PC-9 (cell line): Measurements from ENCODE around the gene MISP3. TPM values are rescaled to one million over a fixed set of nuclear protein-coding genes. Genes with fewer than 3 reads are reported as not detected.
"Not testable (repeated sequence)": the region's sequence is repeated elsewhere in the genome, so short reads cannot be mapped to it uniquely, and the experiment has no call there.

Source experiments
- BruUV-seq: library from RNA; stranded (reverse); fragments of 400-500 nt; replicated peaks from 2 replicates; lab custom pipeline; 2021; lab: Mats Ljungman, UMichigan
- CTCF ChIA-PET: fragments of 300-600 bp; sonication (Branson Sonifier 250); formaldehyde crosslinking; loops from one replicate; lab custom pipeline; 2022; ENCODE audit warnings: antibody characterized with exemption; lab: Charles Lee
- POLR2A ChIA-PET: fragments of 300-600 bp; sonication (Branson Sonifier 250); formaldehyde crosslinking; loops from one replicate; lab custom pipeline; 2022; ENCODE audit warnings: antibody characterized with exemption; ENCODE audit not compliant: unreplicated experiment; lab: Charles Lee
- DNase-seq, 2 experiments: peaks; one replicate each; pipeline versions ENCODE4 v3.0.0 to v3.0.0-alpha.2; 2015 to 2022; ENCODE audit warnings: mixed read lengths in 1 of 2
- H2AFZ ChIP-seq: fragments of 200-600 bp; sonication (generic); 2 replicates; pipeline ENCODE4 v1.8.1; 2017; ENCODE audit warnings: antibody characterized with exemption
- H3F3A ChIP-seq: fragments of 200-600 bp; sonication (generic); 2 replicates; pipeline ENCODE4 v1.8.1; 2017; ENCODE audit warnings: antibody characterized with exemption, mild to moderate bottlenecking, low read depth; ENCODE audit not compliant: insufficient read depth
- H3K27ac ChIP-seq: fragments of 200-600 bp; sonication (generic); 2 replicates; pipeline ENCODE4 v1.6.1; 2016; ENCODE audit warnings: mixed run types
- H3K27me3 ChIP-seq: fragments of 200-600 bp; sonication (generic); 2 replicates; pipeline ENCODE4 v1.6.1; 2016; ENCODE audit warnings: low read depth, mixed run types; ENCODE audit not compliant: insufficient read depth
- H3K36me3 ChIP-seq: fragments of 200-600 bp; sonication (generic); 2 replicates; pipeline ENCODE4 v1.6.1; 2016; ENCODE audit warnings: low read depth, mixed run types
- H3K4me1 ChIP-seq: fragments of 200-600 bp; sonication (generic); replicated peaks from 2 replicates; pipeline ENCODE4 v1.6.1; 2016; ENCODE audit warnings: mixed run types; ENCODE audit not compliant: insufficient read depth
- H3K4me2 ChIP-seq: fragments of 200-600 bp; sonication (generic); 2 replicates; pipeline ENCODE4 v1.6.1; 2017; ENCODE audit warnings: mixed run types
- H3K4me3 ChIP-seq: fragments of 200-600 bp; sonication (generic); 2 replicates; pipeline ENCODE4 v1.6.1; 2016; ENCODE audit warnings: mixed run types
- H3K79me2 ChIP-seq: fragments of 200-600 bp; sonication (generic); 2 replicates; pipeline ENCODE4 v1.6.1; 2017; ENCODE audit warnings: low read depth, mixed run types
- H3K9me2 ChIP-seq: fragments of 200-600 bp; sonication (generic); 2 replicates; pipeline ENCODE4 v1.8.1; 2017; ENCODE audit warnings: mild to moderate bottlenecking; ENCODE audit not compliant: insufficient read depth
- H3K9me3 ChIP-seq: fragments of 200-600 bp; sonication (generic); 2 replicates; pipeline ENCODE4 v1.8.1; 2016; ENCODE audit warnings: low read depth; ENCODE audit not compliant: insufficient read depth
- H4K20me1 ChIP-seq: fragments of 200-600 bp; sonication (generic); 2 replicates; pipeline ENCODE4 v1.8.1; 2017; ENCODE audit not compliant: insufficient read depth
- CTCF ChIP-seq: fragments of 200-600 bp; sonication (generic); conservative IDR thresholded peaks from 2 replicates; pipeline ENCODE4 v1.6.1; 2017; ENCODE audit warnings: mixed run types, antibody characterized with exemption, mild to moderate bottlenecking, moderate library complexity
- EZH2 ChIP-seq: fragments of 200-600 bp; sonication (generic); IDR thresholded peaks from 2 replicates; pipeline ENCODE4 v1.8.0; 2017; ENCODE audit warnings: antibody characterized with exemption, low read depth
- intact Hi-C: fragments of 100-400 bp; cut with micrococcal nuclease; formaldehyde crosslinking; loops from one replicate; pipeline ENCODE4 v1.10.0; 2022; ENCODE audit not compliant: unreplicated experiment
- total RNA-seq: library from RNA; stranded (reverse); gene quantifications from 2 replicates; pipeline ENCODE4 v1.2.3, GENCODE V29; 2021

Gene MISP3
- total RNA-seq, 1 experiment from 2014 or later = 6.7 TPM

- Histone ChIP-seq H3K4me1 (no peaks in the 10 kb centered on the region; the same call in 1 of the 2 replicates), H4K20me1 (no peaks in the 10 kb centered on the region), H3K9me3 (no peaks in the 10 kb centered on the region), H3K27ac (no peak overlapping the region), H3K36me3 (no peaks in the 10 kb centered on the region), H3K27me3 (no peaks in the 10 kb centered on the region), H3K4me2 (no peak overlapping the region), H3K79me2 (no peaks in the 10 kb centered on the region), H3K9me2 (no peaks in the 10 kb centered on the region), H2AFZ (no peak overlapping the region), H3K4me3 (no peak overlapping the region), H3F3A (peaks cover 5% of the 10 kb centered on the region; the same call in 1 of the 2 replicates)
- TF ChIP-seq EZH2 (no peak), CTCF (no peak)
- ChIA-PET CTCF (interaction anchor here (0.6 kb wide), 1 partner anchor 96 kb away, joined by 9 read pairs; no protein-coding TSS in a partner anchor), POLR2A (no interaction called here)
- intact Hi-C loops = no loop called here
- no peak for DNase-seq
- no TSS peak for BruUV-seq
Measured at GRCh38 chr19:14035706-14036105, 36.9 kb upstream of the MISP3 start.

- Histone ChIP-seq H3F3A (peaks cover under 1% of the 10 kb centered on the region; the same call in 1 of the 2 replicates), H3K9me3 (no peaks in the 10 kb centered on the region), H3K4me3 (no peak overlapping the region), H3K4me2 (no peak overlapping the region), H3K27me3 (no peaks in the 10 kb centered on the region), H3K27ac (no peak overlapping the region), H4K20me1 (no peaks in the 10 kb centered on the region), H3K79me2 (no peaks in the 10 kb centered on the region), H3K9me2 (no peaks in the 10 kb centered on the region), H3K36me3 (no peaks in the 10 kb centered on the region), H3K4me1 (no peaks in the 10 kb centered on the region), H2AFZ (no peak overlapping the region)
- intact Hi-C loops = no loop called here
- TF ChIP-seq EZH2 = no peak
- no peak for TF ChIP-seq CTCF
- DNase-seq = no peak
- BruUV-seq = no TSS peak
- ChIA-PET CTCF (no interaction called here), POLR2A (no interaction called here)
Measured at GRCh38 chr19:14039181-14039580, 33.4 kb upstream of the MISP3 start.

GRCh38 chr19:14042659-14043608 is 29.7 kb upstream of the MISP3 start:
- H3K4me1 ChIP-seq, H3K9me2 ChIP-seq, H3K9me3 ChIP-seq, H3K27ac ChIP-seq, H3F3A ChIP-seq, H3K27me3 ChIP-seq, H3K4me3 ChIP-seq, H3K79me2 ChIP-seq, H2AFZ ChIP-seq, H3K36me3 ChIP-seq, H4K20me1 ChIP-seq, H3K4me2 ChIP-seq, BruUV-seq: not testable (repeated sequence)
- peak; percentile 51 to 56 for DNase-seq
- ChIA-PET POLR2A (interaction anchor here (0.6 kb wide), 1 partner anchor 409 kb away, joined by 11 read pairs; no protein-coding TSS in a partner anchor), CTCF (interaction anchor here (0.5 to 1.5 kb wide), 4 partner anchors 11 to 1436 kb away, joined by 4 to 12 read pairs (median 8); partner anchors contain the start of gene IL27RA)
- TF ChIP-seq CTCF = peak; percentile 76
- intact Hi-C loops = loop anchor here (1.0 kb wide), 1 partner anchor 163 kb away; no protein-coding TSS in a partner anchor

DNA sequence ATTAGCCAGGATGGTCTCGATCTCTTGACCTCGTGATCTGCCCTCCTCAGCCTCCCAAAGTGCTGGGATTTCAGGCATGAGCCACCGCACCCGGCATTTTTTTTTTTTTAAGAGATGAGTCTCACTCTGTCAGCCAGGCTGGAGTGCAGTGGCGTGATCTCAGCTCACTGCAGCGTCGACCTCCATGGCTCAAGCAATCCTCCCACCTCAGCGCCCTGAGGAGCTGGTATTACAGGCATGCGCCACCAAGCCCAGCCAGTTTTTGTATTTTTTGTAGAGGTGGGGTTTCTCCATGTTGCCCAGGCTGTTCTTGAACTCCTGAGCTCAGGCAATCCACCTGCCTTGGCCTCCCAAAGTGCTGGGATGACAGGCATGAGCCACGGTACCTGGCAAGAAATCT is 24.7 kb upstream of the MISP3 start:
- POLR2A ChIA-PET, H3K27me3 ChIP-seq, H3K79me2 ChIP-seq, H2AFZ ChIP-seq, H3K4me2 ChIP-seq, BruUV-seq, H3K36me3 ChIP-seq, H3K27ac ChIP-seq, H3K4me3 ChIP-seq, H3K4me1 ChIP-seq, H3K9me2 ChIP-seq, H3F3A ChIP-seq, H3K9me3 ChIP-seq, intact Hi-C loops, DNase-seq, H4K20me1 ChIP-seq: not testable (repeated sequence)
- CTCF ChIA-PET = interaction anchor here (0.7 to 1.0 kb wide), 2 partner anchors 37 to 175 kb away, joined by 5 to 23 read pairs; no protein-coding TSS in a partner anchor
